CD4-positive, alpha-beta T cell treated with Interleukin-4 for 4 hours (primary cell): ENCODE data around the gene SEC16A.

Experiments used
- DNase-seq: peaks from one replicate; pipeline ENCODE4 v3.0.0-alpha.2; 2020

Gene SEC16A

GRCh38 chr9:136517012-136517743 lies 34.3 kb upstream of the SEC16A start:
- DNase-seq = no peak

- DNase-seq = no peak
Measured at GRCh38 chr9:136516191-136516654, 33.4 kb upstream of the SEC16A start.

GRCh38 chr9:136515276-136515675 lies 32.4 kb upstream of the SEC16A start:
- DNase-seq = no peak

GRCh38 chr9:136514022-136514714 lies 31.3 kb upstream of the SEC16A start:
- DNase-seq = no peak

GRCh38 chr9:136513191-136513590 lies 30.4 kb upstream of the SEC16A start:
- DNase-seq = no peak

GRCh38 chr9:136512651-136513071 lies 29.8 kb upstream of the SEC16A start:
- DNase-seq = no peak

GRCh38 chr9:136511670-136512592 lies 29.1 kb upstream of the SEC16A start:
- DNase-seq = no peak

GRCh38 chr9:136511144-136511669 lies 28.4 kb upstream of the SEC16A start:
- DNase-seq = no peak

GRCh38 chr9:136510561-136510960 lies 27.7 kb upstream of the SEC16A start:
- no peak for DNase-seq

- no peak for DNase-seq
Measured at GRCh38 chr9:136509549-136509948, 26.7 kb upstream of the SEC16A start.

GRCh38 chr9:136508729-136509500 lies 26.1 kb upstream of the SEC16A start:
- DNase-seq = no peak

GRCh38 chr9:136507992-136508375 lies 25.1 kb upstream of the SEC16A start:
- no peak for DNase-seq

GRCh38 chr9:136507221-136507991 lies 24.6 kb upstream of the SEC16A start:
- DNase-seq = no peak

GRCh38 chr9:136506425-136506824 lies 23.6 kb upstream of the SEC16A start:
- no peak for DNase-seq

- DNase-seq = no peak
Measured at GRCh38 chr9:136505406-136506403, 22.9 kb upstream of the SEC16A start.

GRCh38 chr9:136504512-136505348 lies 21.9 kb upstream of the SEC16A start:
- no peak for DNase-seq

- no peak for DNase-seq
Measured at GRCh38 chr9:136502940-136503550, 20.2 kb upstream of the SEC16A start.

- DNase-seq = no peak
Measured at GRCh38 chr9:136502196-136502595, 19.4 kb upstream of the SEC16A start.

- no peak for DNase-seq
Measured at GRCh38 chr9:136501686-136502085, 18.8 kb upstream of the SEC16A start.
